Chondrocyte (in vitro differentiated cells): ENCODE results near the gene RABGAP1. TPM values are rescaled to one million over a fixed set of nuclear protein-coding genes. Genes with fewer than 3 reads are reported as not detected.

Experiments
- DNase-seq: peaks from one replicate; pipeline ENCODE4 v3.0.0; 2021; ENCODE audit warnings: mixed read lengths, low spot score
- H3K27ac Mint-ChIP-seq: one replicate; pipeline ENCODE4 v1.8.0; 2021; ENCODE audit warnings: mild to moderate bottlenecking, moderate library complexity, mixed read lengths; ENCODE audit not compliant: unreplicated experiment
- H3K27me3 Mint-ChIP-seq: 2 replicates; pipeline ENCODE4 v1.8.0; 2021; ENCODE audit warnings: low read depth, mixed read lengths
- H3K36me3 Mint-ChIP-seq: 2 replicates; pipeline ENCODE4 v1.8.0; 2021; ENCODE audit warnings: low read depth, mixed read lengths
- H3K4me1 Mint-ChIP-seq: 2 replicates; pipeline ENCODE4 v1.8.0; 2021; ENCODE audit warnings: low read depth, mild to moderate bottlenecking, mixed read lengths
- H3K4me3 Mint-ChIP-seq: one replicate; pipeline ENCODE4 v1.8.0; 2021; ENCODE audit warnings: mild to moderate bottlenecking, moderate library complexity, mixed read lengths; ENCODE audit not compliant: unreplicated experiment
- H3K9me3 Mint-ChIP-seq: 2 replicates; pipeline ENCODE4 v1.8.0; 2021; ENCODE audit warnings: low read depth, mixed read lengths
- total RNA-seq: library from RNA; stranded (reverse); gene quantifications from 3 replicates; pipeline ENCODE4 v1.2.1, GENCODE V29; 2021
- TF ChIP-seq, protein P1 (sequence below): fragments of 200-600 bp; sonication (generic); IDR thresholded peaks from 2 replicates; pipeline ENCODE4 v1.5.0; 2021; ENCODE audit warnings: antibody characterized with exemption, mild to moderate bottlenecking, moderate library complexity

Gene RABGAP1
- total RNA-seq, 1 donor from 2014 or later: 91.8 TPM

DNA sequence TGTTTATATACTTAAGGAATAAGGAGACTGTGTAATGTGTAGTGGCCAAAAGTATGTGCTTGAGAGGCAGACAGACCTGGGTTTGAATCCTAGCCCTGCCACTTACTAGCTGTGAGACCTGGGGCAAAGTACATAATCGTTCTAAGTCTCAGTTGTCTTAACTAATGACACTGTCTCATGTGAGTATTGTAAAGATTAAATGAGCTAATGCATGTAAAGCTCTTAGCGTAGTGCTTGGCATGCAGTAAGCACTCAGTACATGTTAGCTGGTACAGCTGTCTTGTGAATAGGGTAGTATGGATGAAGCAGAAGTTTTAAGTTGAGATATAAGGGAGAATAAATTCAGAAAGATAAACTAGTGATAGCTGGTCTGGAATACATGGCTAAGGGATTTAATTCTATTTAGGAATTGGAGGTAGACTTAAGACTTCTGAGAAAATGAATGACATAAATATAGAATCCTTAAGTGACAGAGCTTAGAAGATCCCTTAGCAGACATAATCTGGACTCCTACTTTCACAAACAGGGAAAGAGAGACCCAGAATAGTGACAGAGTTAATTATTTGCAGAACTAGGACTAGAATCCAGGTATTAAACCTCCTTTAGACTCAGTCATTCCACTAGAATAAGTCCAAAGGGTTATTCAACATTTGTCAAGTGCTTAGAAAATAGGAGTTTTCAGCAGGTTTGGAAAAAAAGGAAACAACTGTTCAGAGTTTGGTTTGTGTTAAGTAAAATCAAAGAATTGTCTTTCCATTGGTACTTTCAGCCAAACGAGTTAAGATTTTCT lies 105.8 kb downstream of the RABGAP1 start:
- Mint-ChIP-seq H3K27ac (peak overlapping the region; percentile 82), H3K4me1 (peaks cover 88% of the 10 kb centered on the region), H3K36me3 (peaks cover 13% of the 10 kb centered on the region), H3K9me3 (peaks cover 6% of the 10 kb centered on the region), H3K27me3 (no peaks in the 10 kb centered on the region), H3K4me3 (no peak overlapping the region)
- DNase-seq: no peak
- TF ChIP-seq, protein P1, sequence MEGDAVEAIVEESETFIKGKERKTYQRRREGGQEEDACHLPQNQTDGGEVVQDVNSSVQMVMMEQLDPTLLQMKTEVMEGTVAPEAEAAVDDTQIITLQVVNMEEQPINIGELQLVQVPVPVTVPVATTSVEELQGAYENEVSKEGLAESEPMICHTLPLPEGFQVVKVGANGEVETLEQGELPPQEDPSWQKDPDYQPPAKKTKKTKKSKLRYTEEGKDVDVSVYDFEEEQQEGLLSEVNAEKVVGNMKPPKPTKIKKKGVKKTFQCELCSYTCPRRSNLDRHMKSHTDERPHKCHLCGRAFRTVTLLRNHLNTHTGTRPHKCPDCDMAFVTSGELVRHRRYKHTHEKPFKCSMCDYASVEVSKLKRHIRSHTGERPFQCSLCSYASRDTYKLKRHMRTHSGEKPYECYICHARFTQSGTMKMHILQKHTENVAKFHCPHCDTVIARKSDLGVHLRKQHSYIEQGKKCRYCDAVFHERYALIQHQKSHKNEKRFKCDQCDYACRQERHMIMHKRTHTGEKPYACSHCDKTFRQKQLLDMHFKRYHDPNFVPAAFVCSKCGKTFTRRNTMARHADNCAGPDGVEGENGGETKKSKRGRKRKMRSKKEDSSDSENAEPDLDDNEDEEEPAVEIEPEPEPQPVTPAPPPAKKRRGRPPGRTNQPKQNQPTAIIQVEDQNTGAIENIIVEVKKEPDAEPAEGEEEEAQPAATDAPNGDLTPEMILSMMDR: no peak

GRCh38 chr9:123048748-123049147 lies 107.9 kb downstream of the RABGAP1 start:
- H3K36me3 Mint-ChIP-seq: peaks cover 6% of the 10 kb centered on the region
- H3K27ac Mint-ChIP-seq: peak overlapping the region; percentile 91
- H3K27me3 Mint-ChIP-seq: no peaks in the 10 kb centered on the region
- TF ChIP-seq, protein P1: no peak
- peaks cover 82% of the 10 kb centered on the region for H3K4me1 Mint-ChIP-seq
- no peak overlapping the region for H3K4me3 Mint-ChIP-seq
- DNase-seq: no peak
- H3K9me3 Mint-ChIP-seq: no peaks in the 10 kb centered on the region

DNA sequence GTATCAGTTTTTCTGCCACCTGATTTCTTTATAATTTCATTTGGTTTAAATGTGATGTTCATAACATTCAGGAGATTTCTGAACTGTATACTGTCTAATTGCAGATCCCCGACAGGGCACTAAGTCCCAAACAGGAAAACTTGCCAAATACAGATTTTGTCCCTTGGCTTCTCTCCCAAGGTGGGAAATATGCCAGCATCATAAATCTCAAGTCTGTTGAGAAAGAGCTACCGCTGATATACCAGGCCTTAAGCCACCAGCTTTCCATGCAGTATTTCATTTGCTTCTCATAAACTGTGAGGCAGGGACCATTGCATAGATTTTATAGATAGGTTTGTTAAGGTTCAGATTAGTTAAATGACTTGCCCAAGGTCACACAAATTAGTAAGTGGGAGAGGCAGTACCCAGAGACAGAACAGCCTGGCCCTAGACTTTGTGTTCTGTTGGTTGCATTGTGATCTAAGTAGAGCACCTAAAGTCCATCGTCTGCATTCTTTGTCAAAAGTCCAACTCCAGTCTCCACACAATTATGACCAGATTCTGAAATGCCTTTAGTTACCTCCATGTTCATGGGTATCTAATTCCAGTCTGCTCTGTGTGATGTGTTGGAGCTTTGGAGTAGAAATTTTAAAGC lies 108.9 kb downstream of the RABGAP1 start:
- Mint-ChIP-seq H3K9me3 (no peaks in the 10 kb centered on the region), H3K4me3 (no peak overlapping the region), H3K27ac (peak overlapping the region; percentile 91), H3K27me3 (no peaks in the 10 kb centered on the region), H3K36me3 (peaks cover 3% of the 10 kb centered on the region), H3K4me1 (peaks cover 81% of the 10 kb centered on the region)
- no peak for DNase-seq
- TF ChIP-seq, protein P1: no peak

- TF ChIP-seq, protein P1: no peak
- Mint-ChIP-seq H3K4me3 (no peak overlapping the region), H3K27me3 (no peaks in the 10 kb centered on the region), H3K9me3 (no peaks in the 10 kb centered on the region), H3K36me3 (peaks cover 5% of the 10 kb centered on the region), H3K4me1 (peaks cover 63% of the 10 kb centered on the region), H3K27ac (peak overlapping the region; percentile 89)
- no peak for DNase-seq
Observed at GRCh38 chr9:123053046-123053445, 112.2 kb downstream of the RABGAP1 start.

GRCh38 chr9:123053711-123054110 lies 112.9 kb downstream of the RABGAP1 start:
- Mint-ChIP-seq H3K27me3 (no peaks in the 10 kb centered on the region), H3K4me3 (no peak overlapping the region), H3K36me3 (peaks cover 5% of the 10 kb centered on the region), H3K4me1 (peaks cover 60% of the 10 kb centered on the region), H3K27ac (peak overlapping the region; percentile 89), H3K9me3 (no peaks in the 10 kb centered on the region)
- no peak for DNase-seq
- TF ChIP-seq, protein P1: no peak
